HG03469 (cell line): ENCODE measurements around the gene SRCIN1.

ENCODE experiments used
- ATAC-seq: cut with Tn5 transposase; IDR thresholded peaks from one replicate; pipeline ENCODE4 v1.9.1; 2021; ENCODE audit warnings: mild to moderate bottlenecking, moderate library complexity, moderate number of reproducible peaks; ENCODE audit not compliant: unreplicated experiment

SRCIN1 gene

DNA sequence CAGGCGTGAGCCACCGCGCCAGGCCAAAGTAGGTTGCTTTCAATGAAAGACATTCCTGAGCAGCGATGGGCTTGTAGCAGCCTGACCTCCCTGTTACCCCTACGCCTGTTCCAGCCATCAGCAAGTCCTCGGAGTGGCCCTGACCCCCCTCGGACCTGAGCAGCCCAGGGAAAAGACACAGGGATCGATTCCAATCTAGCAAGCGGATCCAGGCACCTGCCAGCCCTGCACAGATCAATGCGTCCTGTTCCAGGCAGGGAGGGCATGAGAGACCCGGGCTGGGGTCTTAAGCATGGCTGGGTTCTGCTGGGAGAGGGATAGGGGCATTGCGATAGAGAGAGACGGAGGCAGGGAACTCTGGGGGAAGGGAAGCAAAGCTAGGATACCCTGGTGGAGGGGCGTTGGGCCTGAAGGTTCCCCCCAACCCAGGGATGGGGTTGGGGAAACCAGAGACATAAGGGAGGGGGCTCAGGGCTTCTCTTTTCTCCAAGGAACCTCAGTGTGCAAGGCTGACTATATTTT, 21.9 kb downstream of the SRCIN1 start:
- ATAC-seq: no peak

DNA sequence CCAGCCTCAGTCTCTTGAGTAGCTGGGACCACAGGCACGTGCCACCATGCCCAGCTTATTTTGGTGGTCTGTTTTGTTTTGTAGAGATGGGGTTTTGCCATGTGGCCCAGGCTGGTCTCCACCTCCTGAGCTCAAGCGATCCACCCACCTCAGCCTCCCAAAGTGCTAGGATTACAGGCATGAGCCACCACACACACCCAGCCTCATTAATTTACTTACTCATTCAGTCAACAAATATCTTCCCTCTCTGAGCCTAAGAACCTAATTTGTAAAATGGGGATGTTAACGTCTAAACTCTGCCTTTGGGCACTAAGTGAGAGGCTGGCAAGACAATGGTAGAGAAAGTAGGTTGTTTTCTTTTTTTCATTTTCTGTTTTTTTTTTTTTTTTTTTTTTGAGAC, 22.6 kb downstream of the SRCIN1 start:
- ATAC-seq: no peak

DNA sequence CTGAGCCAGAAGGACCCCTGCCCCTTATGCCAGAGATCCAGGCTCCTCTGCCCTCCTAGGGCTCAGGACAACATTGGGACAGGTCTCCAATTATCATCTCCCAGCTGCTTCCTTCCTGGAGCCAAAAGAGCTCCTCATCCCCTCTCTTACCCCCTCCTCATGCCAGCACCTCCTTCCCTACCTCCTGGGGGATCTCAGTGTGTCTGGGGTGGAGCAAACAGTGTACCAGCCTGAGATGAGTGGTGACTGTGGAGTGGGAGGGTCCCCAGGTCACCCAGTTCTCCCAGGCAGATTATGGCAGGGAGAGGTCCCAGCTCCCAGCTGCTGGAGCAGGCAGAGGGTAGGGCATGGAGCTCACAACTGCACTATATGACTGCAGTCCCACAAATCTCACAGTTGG, 23.7 kb downstream of the SRCIN1 start:
- ATAC-seq: no peak

DNA sequence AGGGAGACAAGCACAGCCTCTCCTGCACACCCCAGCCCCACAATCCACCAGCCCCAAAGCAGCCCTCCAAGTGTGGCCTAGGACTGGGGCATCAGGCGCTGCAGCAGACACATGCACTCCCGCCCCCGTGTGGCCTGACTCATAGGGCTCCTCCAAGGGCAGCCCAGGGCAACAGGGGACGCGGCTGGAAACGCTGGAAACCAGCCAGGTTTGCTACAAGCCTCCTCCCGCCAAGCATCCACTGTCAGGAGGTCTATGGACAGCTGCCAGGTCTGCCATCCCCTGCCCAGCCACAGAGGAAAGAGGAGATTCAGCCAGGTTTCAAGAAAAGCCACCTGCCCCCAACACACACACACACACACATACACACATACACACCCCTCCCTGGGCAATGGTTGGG, 25.8 kb downstream of the SRCIN1 start:
- no peak for ATAC-seq

DNA sequence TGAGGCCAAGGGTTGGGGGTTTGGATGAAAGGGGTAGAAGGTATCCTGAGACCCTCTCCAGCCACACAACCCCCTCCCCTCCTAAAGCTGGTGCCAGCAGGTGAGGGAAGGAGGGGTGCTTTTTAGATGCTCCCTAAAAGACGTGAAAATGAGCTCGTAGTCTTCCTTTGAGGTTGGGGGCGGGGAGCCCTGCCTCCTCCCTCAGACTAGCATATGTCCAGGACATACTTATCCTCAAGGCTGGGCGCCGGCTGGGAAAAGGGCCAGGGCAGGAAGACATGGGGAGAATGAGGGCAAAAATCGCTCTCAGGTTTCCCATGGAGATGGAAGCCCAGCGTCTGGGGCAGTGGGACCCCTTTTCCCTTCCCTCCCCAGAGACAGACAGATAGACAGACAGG, 26.7 kb downstream of the SRCIN1 start:
- ATAC-seq: no peak

DNA sequence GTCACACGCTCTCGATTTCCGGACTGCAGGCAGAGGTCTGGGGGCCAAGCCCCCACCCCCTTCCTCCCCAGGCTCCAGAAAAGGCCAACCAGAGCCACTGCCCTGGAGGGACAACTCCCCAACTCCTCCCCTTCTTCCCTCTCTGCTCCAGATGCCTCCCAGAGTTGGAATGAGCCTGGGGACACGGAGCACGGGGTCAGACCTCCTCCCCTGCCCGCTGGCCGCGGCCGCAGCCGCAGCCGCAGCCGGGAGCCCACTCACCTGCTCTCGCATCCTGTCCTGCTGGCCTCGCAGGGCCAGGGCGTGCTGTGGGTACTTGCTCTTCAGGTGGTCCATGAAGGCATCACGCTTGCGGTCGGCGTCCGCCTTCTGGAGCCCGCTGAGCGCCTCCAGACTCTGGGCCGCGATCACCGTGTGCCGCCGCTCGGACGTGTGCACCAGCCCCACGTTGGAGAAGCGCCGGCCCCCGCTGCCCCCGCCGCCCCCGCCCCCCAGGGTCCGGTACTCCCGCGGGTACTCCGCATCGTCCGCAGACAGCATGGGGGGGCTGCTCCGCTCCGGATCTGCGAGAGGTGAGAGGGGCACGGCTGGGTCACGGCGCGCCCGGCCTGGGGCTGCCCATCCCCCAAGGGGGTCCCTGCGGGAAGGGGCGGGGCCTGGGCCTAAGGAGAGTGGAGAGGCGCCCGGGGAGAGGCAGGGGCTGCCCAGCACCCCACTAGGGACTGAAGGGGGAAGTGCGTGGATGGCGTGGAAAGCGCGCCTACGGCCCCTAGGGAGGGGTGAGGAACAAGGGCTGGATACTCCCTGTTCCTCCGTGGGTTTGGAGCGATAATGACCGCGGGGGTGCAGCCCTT, 27.3 kb downstream of the SRCIN1 start:
- ATAC-seq: no peak

DNA sequence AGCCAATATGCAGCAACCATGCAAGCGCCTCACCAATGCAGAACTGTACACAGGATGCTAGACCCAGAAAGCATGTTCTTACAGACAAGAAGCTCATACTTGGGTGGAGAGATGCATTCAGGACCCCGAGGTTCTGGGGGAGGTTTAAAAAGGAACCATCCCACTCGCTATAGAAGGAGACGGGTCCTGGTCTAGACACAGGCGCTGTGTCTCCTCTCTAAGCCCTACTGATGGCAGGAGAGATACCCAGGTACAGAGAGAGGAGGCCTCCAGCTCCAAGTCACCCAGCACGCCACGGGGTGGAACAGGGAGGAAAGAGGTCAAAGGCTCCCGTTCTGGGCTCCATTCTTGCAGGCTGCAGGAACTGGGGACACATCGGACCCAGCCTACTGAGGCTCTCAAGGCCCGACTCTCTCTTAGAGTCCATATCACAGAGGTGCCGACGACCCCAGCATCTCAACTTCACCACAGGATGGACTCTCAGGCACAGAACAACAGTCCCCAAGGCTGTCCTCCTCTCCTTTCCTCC, 28.0 kb downstream of the SRCIN1 start:
- ATAC-seq: no peak

DNA sequence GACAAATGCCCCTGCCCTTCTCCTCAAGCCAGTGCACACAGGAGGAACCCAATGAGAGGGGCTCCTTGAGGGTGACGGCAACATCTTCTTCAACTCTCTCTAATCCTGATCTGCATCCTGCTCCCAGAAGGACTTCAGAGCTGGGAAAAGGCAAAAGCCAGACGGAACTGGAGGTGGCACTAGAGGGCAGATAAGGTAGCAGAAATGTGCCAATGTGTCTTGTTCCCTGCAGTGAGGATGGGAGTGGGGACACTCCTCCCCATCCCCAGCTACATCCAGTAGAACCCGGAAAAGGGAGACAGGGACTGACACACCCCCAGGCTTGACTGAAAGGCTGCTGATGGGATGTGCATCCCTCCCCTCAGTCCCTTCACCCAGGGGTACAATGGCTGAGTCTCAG, 28.5 kb downstream of the SRCIN1 start:
- no peak for ATAC-seq

DNA sequence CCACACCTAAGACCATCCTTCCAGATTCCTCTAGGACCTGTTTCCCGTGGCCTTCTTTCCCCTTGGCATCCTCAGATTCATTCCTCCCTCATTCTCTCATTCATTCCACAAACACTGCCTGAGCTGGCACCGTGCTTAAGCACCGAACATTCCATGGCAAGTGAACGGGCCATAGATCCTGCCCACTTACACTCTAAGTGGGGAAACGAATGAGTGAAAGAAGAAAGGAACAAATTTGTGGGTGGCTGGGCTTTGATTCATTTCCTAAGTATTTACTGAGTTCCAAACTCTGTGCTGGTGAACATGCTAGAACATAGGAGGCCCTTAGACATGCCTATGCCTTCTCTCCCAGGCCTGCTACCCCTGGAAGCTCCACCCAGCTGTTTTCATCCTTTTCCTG, 30.0 kb downstream of the SRCIN1 start:
- ATAC-seq: no peak

DNA sequence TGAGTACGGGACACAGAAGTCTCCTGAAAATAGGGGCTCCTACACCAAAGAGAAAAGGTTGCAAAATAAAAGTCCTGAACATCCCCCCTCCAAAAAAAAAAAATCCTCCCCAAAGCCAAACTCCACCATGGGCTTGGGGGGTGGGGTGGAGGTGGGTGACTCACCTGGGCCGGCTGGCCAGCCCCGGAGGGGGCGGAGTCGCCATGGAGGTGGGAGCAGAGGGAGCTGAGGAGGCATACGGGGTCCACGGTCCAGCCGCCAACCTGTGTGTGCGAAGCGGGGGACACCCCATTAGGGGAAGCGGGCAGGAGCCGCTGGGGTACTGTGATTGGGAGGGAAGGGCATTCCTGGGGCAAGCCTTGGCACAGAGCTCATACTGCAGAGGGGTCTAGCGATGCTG, 31.0 kb downstream of the SRCIN1 start:
- ATAC-seq: no peak

DNA sequence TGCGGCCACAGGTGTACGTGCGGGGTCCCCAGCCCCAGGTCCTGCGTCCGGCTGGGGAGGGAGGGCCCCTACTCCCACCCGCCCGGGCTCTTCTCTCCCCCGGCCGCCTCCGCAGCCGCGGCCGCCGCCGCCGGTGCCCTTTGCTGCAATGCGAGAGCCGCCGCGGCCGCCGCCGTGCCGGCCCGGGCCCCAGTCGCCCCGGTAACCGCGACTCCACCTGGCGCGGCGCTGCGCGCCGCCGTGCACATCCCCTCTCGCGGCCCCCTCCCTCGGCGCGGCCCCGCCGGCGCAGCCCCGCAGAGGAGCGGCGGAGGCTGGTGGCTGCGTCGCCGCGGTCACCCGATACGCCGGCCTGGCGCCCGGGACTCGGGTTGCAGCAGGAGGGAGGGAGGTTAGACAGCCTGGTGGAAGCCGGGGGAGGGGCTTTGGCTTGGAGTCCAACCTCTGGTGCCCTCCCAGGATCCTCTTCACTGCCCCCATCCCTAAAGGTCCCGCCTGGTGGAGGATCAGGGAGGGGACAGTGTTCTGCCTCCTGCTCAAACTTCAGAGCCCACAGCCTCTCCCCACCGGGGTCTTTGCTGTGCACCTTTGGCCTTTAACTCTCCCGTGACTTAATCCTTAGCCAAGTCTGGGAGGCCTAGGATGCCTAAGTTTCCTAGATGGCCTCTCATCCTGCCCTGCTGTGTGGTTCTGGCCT, 32.9 kb downstream of the SRCIN1 start:
- ATAC-seq: no peak

DNA sequence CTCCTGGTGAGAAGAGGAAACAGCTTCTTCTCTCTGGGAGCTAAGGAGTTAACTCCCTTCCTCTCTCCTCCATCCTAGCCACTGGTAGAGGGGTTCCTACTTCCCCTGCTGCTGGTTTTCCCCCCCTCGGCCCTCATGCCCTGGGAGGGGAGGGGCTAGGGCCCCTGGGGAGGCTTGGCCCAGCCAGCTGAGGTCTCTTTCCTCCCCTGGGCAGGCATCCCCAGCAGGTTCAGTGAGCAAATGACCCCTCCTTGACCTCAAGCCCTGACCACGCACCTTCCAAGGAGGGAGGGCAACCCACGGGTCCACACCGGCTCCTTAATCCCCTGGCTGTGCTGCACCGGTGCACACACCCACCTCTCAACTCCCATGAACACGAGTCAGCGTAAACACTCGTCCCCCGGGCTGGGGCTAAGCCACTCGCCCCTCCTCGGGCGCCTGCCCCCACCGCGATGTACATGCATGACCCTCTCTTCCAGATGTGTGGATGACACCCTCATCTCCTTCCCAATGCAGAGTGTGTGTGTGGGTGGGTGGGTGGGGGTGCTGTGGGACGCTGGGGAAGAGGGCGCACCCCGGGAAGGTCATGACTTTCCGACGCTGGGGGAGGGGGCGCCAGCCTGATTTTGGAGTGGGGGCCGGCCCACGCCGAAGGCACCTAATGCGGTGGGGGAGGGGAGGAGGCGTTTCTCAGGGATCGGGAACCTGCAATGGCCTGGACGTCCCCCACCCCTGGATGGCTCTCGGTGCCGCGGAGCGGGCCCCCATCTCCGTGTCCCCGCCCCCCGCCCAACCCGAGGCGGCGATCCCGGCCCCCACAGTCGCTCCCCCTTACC, 33.7 kb downstream of the SRCIN1 start:
- ATAC-seq: no peak

DNA sequence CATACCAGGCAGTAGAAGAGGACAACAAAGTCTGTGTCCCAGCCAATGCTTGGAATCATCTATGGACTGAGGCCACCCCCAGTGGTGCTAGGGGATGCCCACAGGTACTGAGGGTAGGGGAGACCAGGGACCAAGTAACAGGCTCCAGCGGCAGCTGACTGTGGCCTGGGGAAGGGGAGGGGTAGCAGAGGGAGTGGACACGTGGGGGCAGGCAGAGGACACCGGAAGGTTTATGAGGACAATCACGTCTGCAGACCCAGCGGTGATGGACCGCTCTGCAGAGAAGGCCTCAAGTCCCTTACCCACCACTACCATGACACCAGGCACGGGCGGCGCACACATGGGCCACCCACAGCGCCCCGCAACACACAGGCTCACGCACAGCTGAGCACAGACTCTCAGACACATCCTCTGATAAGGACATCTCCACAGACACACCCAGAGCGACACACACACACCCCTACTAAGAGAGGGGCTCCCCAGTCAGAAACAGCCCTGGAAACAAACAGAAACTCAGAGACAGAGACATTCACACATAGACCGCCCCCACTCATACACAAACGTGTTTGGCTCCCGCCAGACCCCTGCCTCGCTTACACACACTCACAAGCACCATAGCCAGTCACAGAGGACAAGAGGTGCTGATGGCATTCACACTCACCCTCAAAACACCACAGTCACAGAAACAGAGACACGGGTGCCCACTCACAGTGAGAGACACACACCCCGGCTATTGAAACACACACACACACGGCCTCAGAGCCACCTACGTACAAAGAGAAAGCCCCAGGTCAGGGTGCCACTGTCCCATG, 35.8 kb downstream of the SRCIN1 start:
- ATAC-seq: no peak

DNA sequence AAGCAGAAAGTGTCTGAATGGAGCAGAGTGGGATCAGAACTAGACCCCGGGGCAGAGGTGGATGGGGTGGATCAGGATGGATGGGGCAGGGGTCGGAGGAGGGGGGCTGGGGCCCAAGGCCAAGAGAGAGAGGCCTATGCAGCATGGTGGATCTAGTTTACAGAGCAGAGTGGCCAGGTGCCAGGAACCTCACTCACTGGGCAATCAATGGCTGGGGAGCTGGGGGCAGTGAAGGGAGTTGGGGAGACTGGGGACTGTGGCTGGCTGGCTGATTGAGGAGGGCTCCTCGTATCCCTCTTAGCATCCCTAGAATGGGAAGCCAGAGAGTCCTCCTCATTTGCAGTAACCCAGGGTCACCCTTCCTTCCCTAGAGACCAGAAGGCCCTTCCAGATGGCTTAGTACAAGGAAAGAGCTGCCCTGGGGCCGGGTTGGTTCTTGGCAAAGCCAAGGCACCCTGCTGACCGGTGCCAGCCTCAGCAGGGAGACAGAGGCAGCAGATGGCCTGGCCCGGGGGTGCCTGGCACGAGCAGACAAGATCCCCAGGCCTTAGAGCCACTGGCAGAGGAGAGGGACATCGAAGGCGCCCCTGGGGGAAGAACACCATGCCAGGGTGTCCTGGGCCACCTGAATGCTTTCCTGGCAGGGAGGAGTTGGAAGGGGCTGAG, 36.8 kb downstream of the SRCIN1 start:
- ATAC-seq: no peak

DNA sequence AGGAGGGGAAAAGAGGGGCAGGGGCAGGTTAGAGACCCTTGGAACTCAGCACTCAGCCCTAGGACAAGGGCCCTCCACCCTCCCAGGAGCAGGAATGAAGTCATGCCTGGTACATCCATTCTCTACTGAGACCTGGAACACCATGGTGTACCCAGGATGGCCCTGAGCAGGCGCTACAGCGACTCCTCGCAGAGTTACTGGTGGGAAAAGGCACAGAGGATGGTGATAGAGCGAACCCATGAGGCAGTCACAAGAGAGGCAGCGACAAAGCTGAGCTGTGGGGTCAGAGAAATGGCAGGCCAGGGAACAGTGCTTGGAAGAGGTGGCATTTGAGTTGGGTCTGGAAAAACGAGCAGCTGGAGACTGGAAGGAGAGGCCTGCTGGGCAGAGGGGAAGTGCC, 37.5 kb downstream of the SRCIN1 start:
- no peak for ATAC-seq

DNA sequence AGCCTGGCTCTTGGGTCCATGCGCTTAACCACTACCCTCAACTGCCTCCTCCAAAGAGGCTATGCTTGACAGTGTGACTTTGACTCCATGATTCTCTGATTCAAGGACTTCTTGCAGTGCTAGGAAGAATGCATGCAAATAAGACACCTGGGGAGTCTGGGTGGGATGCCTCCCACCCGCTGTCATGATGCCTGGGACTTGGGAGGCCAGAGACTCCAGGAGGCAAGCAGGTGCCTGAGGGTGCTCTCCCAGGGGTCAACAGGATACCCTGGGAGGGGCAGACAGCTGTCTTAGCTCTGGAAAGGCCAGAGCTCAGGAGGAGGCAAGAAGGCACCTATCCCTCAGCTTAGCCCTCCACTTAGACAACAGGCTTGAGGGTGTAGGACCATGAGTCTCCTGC, 38.4 kb downstream of the SRCIN1 start:
- ATAC-seq: no peak

DNA sequence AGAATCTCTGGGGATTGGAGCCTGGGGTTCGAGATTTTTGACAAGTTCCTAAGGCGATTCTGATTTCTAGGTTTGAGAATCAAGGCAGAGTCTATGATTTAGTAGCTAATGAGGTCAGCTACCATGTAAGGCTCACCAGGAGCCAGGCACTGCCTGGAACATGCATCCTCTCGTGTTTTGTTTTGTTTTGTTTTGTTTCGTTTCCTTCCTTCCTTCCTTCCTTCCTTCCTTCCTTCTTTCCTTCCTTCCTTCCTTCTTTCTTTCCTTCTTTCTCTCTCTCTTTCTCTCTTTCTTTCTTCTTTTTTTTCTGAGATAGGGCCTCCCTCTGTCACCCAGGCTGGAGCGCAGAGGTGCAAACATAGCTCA, 39.1 kb downstream of the SRCIN1 start:
- ATAC-seq: no peak

DNA sequence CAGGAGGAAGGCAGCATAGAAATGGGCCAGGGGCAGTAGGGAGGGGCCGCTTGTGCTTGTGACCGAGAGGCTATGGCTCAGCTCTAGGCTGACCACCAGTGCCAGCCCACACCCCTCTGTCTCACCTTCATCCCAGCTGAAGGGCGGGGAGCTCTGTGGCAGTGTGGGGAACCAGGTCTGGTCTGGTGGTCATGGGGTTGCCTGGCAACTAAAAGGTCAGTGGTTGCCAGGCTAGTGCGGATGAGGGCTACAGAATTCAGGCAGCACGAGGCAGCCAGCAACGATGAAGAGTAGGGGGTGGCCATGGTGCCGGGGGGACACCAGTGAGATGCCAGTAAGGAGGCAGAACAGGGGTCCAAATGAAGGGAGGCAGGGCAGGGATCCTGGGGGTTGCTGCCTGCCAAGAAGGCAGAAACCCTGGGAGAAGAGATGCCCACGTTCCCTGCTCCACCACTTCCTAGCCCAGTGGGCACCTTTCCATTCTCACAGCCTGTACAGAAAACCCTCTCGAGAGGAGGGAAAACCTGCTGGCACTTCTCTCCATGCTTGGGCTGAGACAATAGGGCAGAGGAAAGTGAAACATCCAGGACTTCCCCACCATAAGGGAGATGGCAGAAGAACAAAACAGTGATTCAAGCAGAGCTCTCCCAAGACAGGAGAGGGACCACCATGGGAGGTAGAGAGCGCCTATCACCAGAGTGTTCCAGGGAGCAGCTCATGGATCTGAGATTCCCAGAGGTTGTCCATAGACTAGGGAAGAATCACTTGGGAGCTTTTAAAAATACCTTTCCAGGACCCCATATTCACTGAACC, 39.7 kb downstream of the SRCIN1 start:
- no peak for ATAC-seq

DNA sequence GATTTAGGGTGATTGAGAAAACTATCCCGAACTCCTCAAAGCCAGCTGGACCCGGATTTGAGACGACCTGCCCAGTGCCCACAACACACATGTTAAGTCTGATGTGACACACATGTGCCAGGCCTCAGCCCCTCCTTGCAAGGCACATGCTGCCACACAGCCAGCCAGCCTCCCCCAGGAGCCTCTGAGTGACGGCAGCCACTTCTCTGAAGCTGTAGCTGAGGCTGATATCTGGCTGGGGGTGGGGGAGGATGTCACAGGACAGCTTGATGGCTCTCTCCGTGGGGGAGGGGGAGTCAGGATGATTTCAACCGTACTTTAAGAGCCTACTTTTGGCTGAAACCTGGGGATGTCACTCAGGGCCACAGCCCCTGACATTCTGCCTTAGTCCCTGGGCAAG, 40.9 kb downstream of the SRCIN1 start:
- ATAC-seq: no peak
